GM12801 (cell line): ENCODE measurements around the gene TOM1.

Experiments
- TF ChIP-seq, protein P1 (sequence below): IDR thresholded peaks from one replicate; pipeline ENCODE4 v1.5.1; 2011; ENCODE audit warnings: control low read depth; ENCODE audit not compliant: insufficient read length; ENCODE audit errors: extremely low read depth

TOM1 gene

DNA sequence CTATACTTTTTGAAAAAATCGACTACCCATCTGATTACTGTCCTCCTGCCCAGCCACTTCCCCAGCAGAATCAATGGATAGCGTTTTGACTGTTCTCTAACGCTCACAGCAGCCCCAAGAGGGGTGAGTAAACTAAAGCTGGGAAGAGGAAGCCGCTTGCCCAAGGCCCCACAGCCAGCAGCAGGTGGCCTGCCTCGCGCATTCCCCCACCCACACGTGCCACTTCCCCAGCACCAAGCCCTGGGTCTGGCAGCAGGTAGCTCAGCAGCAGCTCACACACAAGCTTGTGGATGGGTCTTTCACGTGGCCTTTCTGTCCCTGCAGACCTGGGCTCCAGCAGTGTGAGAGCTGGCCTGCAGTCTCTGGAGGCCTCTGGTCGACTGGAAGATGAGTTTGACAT is 34.3 kb downstream of the TOM1 start:
- TF ChIP-seq, protein P1, sequence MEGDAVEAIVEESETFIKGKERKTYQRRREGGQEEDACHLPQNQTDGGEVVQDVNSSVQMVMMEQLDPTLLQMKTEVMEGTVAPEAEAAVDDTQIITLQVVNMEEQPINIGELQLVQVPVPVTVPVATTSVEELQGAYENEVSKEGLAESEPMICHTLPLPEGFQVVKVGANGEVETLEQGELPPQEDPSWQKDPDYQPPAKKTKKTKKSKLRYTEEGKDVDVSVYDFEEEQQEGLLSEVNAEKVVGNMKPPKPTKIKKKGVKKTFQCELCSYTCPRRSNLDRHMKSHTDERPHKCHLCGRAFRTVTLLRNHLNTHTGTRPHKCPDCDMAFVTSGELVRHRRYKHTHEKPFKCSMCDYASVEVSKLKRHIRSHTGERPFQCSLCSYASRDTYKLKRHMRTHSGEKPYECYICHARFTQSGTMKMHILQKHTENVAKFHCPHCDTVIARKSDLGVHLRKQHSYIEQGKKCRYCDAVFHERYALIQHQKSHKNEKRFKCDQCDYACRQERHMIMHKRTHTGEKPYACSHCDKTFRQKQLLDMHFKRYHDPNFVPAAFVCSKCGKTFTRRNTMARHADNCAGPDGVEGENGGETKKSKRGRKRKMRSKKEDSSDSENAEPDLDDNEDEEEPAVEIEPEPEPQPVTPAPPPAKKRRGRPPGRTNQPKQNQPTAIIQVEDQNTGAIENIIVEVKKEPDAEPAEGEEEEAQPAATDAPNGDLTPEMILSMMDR = no peak

DNA sequence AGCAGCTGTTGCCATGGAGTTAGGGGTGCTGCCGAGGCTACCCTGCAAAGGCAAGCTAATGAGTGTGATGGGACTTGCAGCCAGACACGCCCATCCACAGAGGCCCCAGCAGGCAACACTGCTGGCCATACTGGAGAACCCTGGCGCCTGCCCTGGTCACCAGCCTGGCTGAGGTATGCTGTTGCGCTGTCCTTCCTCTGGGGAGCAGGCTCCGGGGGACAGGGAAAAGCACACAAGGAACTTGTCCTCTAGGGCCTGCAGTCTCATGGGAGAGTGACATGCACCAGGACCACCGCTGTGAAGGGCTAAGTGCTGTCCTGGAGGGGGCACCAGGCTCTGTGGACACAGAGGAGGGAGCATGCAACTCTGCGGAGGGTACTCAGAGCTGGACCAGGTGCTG is 35.8 kb downstream of the TOM1 start:
- TF ChIP-seq, protein P1 = no peak

DNA sequence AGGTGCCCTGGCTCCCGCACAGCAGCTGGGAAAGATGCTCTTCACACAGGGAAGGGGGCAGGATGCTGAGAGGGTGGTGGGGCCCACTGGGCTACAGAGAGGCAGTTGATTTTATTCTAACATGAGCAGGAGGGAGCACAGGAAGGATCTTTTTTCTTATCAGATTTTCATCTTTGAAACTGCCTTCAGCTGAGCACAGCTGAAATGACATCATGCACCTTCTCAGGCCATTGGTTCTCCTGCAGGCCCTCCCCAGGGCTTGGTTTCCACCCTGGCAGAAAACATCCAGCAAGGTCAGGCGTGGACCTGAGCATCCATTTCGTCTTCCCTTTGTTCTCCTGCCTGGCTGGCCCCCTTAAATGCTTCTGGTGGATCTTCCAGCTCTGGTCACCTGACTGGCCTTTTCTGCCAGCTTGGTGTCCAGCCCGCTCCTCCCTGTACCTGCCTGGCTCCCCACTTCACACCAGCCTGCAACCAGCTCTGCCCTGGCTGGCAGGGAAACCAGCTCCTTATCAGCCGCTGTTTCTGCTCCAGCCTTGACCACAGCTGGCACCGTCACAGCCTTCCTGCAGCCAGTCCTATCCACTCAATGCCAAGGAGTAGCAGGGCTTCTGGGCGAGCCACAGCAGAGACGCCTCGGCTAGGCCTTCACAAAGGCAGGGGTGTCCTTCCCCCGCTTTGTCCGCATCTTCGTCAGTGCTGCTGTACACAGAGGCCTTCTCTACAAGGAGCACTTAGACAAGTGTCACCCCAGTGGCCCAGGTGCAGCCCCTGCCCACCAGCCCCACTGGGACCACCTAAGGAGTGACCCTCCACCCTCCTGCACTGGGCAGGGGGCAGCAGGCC is 36.5 kb downstream of the TOM1 start:
- TF ChIP-seq, protein P1 = no peak

DNA sequence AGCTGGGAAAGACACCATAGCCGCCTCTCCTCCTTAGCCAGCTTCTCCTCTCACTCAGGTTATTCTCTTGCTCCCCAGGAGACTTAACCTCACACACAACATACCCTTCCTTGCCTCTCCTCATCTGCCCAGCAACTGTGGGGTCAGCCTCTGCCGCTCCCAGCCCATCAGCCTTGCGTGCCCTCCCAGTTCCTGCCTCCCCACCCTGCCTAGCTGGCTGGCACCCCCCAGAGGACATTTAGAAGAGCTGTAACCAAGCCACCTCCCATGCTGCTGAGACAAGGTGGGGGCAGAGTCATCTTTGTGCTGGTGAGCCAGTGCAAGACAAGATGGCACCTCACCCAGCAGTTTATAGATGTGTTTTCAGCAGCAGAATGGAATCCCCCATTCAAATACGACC is 38.2 kb downstream of the TOM1 start:
- TF ChIP-seq, protein P1 = no peak

DNA sequence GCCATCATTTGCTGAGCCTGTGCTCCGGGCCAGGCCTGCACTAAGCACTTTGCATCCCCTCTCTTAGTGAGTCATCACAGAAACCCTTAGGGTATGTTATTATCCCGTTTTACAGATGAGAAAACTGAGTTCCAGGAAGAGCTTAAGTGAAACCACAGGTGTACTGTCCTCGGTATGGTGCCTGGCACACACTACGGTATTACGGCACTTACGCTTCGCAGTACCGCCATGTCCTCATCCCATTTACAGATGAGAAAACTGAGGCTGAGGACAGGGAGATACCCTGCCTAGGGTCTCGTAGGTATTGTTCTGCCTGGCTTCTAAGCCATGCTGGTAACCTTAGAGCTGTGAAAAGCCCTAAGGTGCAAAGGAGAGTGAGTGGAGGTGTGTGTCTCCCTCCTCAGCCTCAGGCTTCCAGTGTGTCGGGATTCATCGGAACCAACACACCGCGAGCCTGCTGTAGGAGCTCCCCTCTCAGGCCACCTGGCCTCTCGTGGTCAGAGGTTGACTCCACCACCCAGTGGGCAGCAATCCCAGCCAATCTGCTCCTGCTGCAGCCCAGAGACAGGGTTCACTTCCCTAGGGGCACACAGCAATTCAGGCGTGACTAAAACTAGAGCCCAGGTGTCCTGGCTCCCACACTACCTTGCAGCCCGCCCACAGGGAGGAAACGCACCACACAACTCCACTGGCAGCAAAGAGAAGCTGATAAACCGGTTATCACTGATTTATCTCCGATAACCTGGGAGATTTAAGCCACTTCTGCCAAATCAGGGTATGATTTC is 41.6 kb downstream of the TOM1 start:
- TF ChIP-seq, protein P1 = no peak

DNA sequence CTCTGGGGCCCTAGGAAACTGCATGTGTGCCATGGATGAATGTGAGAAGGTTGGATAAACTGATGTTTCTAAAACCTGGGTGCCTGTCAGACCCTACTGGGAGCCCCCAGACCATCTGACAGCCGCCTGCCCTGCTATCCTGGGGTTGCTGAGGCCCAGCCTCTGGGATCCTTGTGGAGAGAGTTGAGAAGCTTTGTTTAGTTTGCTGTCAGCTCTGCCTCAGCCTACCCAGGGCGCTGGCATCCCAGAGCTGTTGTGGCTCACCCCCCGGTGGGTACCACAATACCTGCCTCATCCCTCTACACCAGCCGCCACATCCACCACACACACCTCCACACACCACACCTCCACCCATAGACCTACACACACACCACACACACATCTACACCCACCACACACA is 42.7 kb downstream of the TOM1 start:
- TF ChIP-seq, protein P1 = no peak

DNA sequence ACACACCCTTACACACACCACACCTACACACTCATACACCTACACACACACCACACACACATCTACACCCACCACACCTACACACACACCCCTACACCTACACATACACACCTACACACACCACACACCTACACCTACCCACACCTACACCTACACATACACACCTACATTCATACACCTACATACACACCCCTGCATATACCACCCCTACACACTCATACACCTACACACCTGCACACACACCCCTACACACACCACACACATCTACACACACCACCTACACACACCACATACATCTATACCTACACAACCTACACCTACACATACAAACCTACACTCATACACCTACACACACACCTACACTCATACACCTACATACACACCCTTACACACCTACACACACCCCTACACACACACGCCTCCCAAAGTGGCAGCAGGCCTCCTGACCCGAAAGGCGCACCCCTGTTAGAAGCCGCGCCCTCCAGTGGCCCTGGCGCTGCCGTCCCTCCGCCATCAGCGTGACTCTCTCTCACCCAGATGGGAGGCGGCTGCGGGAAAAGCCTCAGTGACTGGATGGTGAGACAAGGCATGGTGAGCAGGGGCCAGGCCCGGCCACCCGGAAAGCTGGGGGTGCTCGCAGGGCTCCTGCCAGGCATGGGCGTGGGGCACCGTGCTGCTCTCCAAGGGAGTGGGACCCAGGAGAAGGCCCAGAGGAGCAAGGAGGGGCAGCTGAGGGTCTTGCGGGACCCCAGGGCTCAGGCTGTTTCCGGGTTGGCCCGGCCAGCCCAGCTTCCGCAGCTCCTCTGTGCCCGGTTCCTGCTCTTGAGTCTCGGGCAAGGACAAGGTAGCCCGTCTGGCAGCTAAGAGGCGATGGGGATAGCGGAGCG is 44.2 kb downstream of the TOM1 start:
- TF ChIP-seq, protein P1 = no peak
